Fibroblast of lung (primary cell): ENCODE results near the gene STXBP5. TPM values are rescaled to one million over a fixed set of nuclear protein-coding genes. Genes with fewer than 3 reads are reported as not detected.

Experiments
- DNase-seq, 2 donors: peaks; one replicate each; pipeline versions ENCODE4 v3.0.0 to v3.0.0-alpha.2; 2010; ENCODE audit warnings: low read depth in 2 of 2
- H2AFZ ChIP-seq: 2 replicates; pipeline ENCODE4 v1.5.1; 2012; ENCODE audit warnings: low read length, control low read depth, inconsistent platforms
- H3K27ac ChIP-seq: 2 replicates; pipeline ENCODE4 v1.5.1; 2011; ENCODE audit warnings: low read length, control low read depth; ENCODE audit not compliant: insufficient read depth
- H3K27me3 ChIP-seq: 2 replicates; pipeline ENCODE4 v1.5.1; 2011; ENCODE audit warnings: mild to moderate bottlenecking, low read length; ENCODE audit not compliant: control insufficient read depth, insufficient read depth
- H3K36me3 ChIP-seq: 2 replicates; pipeline ENCODE4 v1.5.1; 2011; ENCODE audit warnings: low read length; ENCODE audit not compliant: control insufficient read depth, insufficient read depth
- H3K4me1 ChIP-seq: 2 replicates; pipeline ENCODE4 v1.5.1; 2011; ENCODE audit warnings: low read length; ENCODE audit not compliant: control insufficient read depth, insufficient read depth; ENCODE audit errors: extremely low read depth
- H3K4me2 ChIP-seq: 2 replicates; pipeline ENCODE4 v1.5.1; 2011; ENCODE audit warnings: low read length, control low read depth; ENCODE audit not compliant: insufficient read depth; ENCODE audit errors: extremely low read depth
- H3K4me3 ChIP-seq, 4 experiments: fragments of 200-600 bp in 1 of 4; sonication (generic) in 1 of 4; replicated peaks in 1 of 4; 2 replicates each; pipeline ENCODE4 v1.5.1; 2011 to 2016; ENCODE audit warnings: low read length in 4 of 4, low read depth in 3 of 4, mild to moderate bottlenecking in 3 of 4, control low read depth in 2 of 4, inconsistent platforms in 1 of 4, mixed read lengths in 1 of 4; ENCODE audit not compliant: insufficient read depth in 1 of 4; ENCODE audit errors: control extremely low read depth in 1 of 4
- H3K79me2 ChIP-seq: 2 replicates; pipeline ENCODE4 v1.5.1; 2012; ENCODE audit warnings: mild to moderate bottlenecking, low read length, inconsistent platforms; ENCODE audit not compliant: control insufficient read depth, insufficient read depth
- H3K9ac ChIP-seq: 2 replicates; pipeline ENCODE4 v1.5.1; 2011; ENCODE audit warnings: mild to moderate bottlenecking, low read length, control low read depth; ENCODE audit not compliant: insufficient read depth
- H3K9me3 ChIP-seq: 2 replicates; pipeline ENCODE4 v1.5.1; 2012; ENCODE audit warnings: low read depth, low read length; ENCODE audit not compliant: control insufficient read depth, insufficient read depth
- H4K20me1 ChIP-seq: 2 replicates; pipeline ENCODE4 v1.5.1; 2011; ENCODE audit warnings: low read length; ENCODE audit not compliant: control insufficient read depth, insufficient read depth; ENCODE audit errors: extremely low read depth
- CTCF ChIP-seq, 2 donors: IDR thresholded peaks in 1 of 2; conservative IDR thresholded peaks in 1 of 2; 1 replicate in 1 of 2; 2 replicates in 1 of 2; pipeline ENCODE4 v1.5.1; 2011 to 2012; ENCODE audit warnings: low read length in 2 of 2, control low read depth in 1 of 2, inconsistent platforms in 1 of 2, low read depth in 1 of 2, mild to moderate bottlenecking in 1 of 2
- EZH2 ChIP-seq: IDR thresholded peaks from 2 replicates; pipeline ENCODE4 v1.5.1; 2012; ENCODE audit warnings: low read length, control low read depth, mild to moderate bottlenecking; ENCODE audit errors: missing control alignments
- polyA plus RNA-seq, 2 donors: library from polyadenylated mRNA; depleted of rRNA in 1 of 2; stranded (reverse) in 1 of 2; unstranded in 1 of 2; fragments of >200 nt; gene quantifications; 2 replicates each; pipeline ENCODE4 v1.2.1, GENCODE V29; 2011 to 2012; ENCODE audit warnings: missing spikeins in 1 of 2
- total RNA-seq: library from RNA; depleted of rRNA; stranded (reverse); fragments of >200 nt; gene quantifications from 2 replicates; pipeline ENCODE4 v1.2.1, GENCODE V29; 2014

STXBP5 gene
- total and polyA plus RNA-seq, 2 donors (not counting 1 experiment from before 2014, with no cell fraction given), result 27.6 to 90.7 TPM

DNA sequence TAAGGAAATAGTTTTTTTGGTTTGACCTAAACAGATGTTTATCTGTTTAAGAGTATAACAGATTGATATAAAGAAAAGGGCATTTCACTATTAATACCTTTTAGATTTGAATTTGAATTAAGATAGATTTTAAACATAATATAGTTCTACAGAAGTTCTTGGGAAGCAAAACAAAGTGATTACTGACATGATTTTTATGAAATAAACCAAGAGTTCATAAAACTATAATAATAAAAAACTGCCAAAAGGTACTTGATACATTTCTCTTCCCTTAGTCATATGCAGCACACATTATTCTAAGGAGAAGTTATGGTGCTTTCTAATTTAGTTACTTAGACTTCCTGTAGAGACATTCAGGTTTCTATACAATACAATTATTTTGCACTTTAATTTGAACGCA is 9.6 kb downstream of the STXBP5 start:
- no peak for DNase-seq
- no peaks in the 10 kb centered on the region for H3K9me3 ChIP-seq
- TF ChIP-seq CTCF (conservative IDR thresholded peaks at IDR 0.05 in 1 of 2, IDR thresholded peaks at IDR 0.05 in 1 of 2; ENCODE audit: low read depth in 1 of 2, low read length in 2 of 2) (no peak), EZH2 (no peak)
- H2AFZ ChIP-seq, result no peak overlapping the region
- peaks cover 35% of the 10 kb centered on the region for H3K79me2 ChIP-seq
- H3K4me2 ChIP-seq, result no peak overlapping the region
- H3K36me3 ChIP-seq, result no peaks in the 10 kb centered on the region
- no peaks in the 10 kb centered on the region for H3K27me3 ChIP-seq
- no peak overlapping the region for H3K27ac ChIP-seq
- H3K4me3 ChIP-seq, result no peak overlapping the region
- H3K4me1 ChIP-seq, result no peaks in the 10 kb centered on the region
- H4K20me1 ChIP-seq, result no peaks in the 10 kb centered on the region
- H3K9ac ChIP-seq, result no peak overlapping the region

DNA sequence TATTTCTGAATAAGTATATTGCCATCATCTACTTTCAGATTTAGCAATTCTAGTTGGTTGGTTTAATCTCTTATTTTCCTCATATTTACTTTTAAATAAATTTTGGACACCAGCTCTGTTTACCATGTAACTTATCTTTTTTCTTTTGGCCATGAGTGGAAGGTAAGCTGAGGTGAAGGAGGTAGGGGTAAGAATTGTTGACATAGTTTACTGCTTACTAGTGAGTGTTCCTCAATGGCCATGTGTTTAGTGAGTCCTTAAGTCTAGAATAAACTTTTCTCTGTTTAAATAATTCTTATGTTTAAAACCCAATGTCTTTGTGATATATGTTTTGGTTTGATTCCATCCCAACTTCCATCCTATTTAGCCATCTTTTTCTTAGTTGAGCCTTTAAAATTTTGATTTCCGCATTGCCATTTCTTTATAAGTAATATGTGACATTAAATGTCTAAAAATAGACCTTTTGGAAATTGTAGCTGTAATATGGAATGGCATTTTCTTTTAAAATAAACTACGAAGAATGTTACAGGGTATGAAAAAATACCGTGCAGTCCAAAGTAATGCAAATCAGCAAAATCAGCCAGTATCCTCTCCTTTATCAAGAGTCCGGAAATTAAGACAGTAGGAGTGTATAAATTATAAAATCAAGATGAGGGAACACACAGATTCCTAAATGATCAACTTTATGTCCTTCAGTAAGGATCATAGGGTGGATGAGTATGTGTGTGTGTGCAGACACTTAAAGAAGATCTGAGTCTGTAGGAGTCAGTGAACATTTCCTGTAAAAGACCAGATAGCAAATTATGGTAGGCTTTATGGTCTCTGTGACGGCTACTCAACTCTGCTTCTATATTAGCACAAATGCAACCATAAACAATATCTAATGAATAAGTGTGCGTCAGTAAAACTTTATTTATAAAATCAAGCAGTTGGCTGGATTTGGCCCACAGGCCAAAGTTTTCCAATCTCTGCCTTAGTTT is 10.3 kb downstream of the STXBP5 start:
- no peaks in the 10 kb centered on the region for H3K27me3 ChIP-seq
- H4K20me1 ChIP-seq, result no peaks in the 10 kb centered on the region
- no peak overlapping the region for H3K9ac ChIP-seq
- no peak for TF ChIP-seq CTCF (conservative IDR thresholded peaks at IDR 0.05 in 1 of 2, IDR thresholded peaks at IDR 0.05 in 1 of 2; ENCODE audit: low read depth in 1 of 2, low read length in 2 of 2)
- TF ChIP-seq EZH2, result no peak
- H3K27ac ChIP-seq, result no peak overlapping the region
- peaks cover 36% of the 10 kb centered on the region for H3K79me2 ChIP-seq
- no peak for DNase-seq
- no peak overlapping the region for H3K4me2 ChIP-seq
- peaks cover 1% of the 10 kb centered on the region for H3K36me3 ChIP-seq
- no peak overlapping the region for H2AFZ ChIP-seq
- H3K4me1 ChIP-seq, result no peaks in the 10 kb centered on the region
- no peak overlapping the region for H3K4me3 ChIP-seq
- H3K9me3 ChIP-seq, result no peaks in the 10 kb centered on the region

DNA sequence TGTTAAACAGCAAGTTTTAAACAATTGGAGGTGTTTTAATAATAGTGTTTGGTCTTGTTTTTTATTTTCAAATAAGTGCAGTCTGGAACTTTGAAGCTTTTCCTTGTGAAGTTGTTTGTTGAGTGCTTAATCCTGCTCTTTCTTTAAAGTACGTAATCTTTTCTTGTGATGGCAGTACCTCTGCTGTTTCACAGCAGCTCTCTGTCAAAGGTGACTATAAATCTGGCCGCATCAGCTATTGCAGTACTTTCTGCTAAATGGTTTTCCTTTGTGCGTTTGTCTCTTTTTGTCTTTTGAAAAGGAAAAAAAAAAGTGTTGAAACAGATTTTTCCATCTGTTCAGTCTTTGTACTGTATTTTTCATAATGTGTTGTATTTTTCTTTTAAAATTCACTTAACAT is 12.7 kb downstream of the STXBP5 start:
- H3K4me2 ChIP-seq, result no peak overlapping the region
- no peaks in the 10 kb centered on the region for H4K20me1 ChIP-seq
- peaks cover 33% of the 10 kb centered on the region for H3K79me2 ChIP-seq
- H3K9me3 ChIP-seq, result no peaks in the 10 kb centered on the region
- peaks cover 1% of the 10 kb centered on the region for H3K36me3 ChIP-seq
- H2AFZ ChIP-seq, result no peak overlapping the region
- no peak overlapping the region for H3K27ac ChIP-seq
- H3K4me3 ChIP-seq, result no peak overlapping the region
- TF ChIP-seq EZH2 (no peak), CTCF (conservative IDR thresholded peaks at IDR 0.05 in 1 of 2, IDR thresholded peaks at IDR 0.05 in 1 of 2; ENCODE audit: low read depth in 1 of 2, low read length in 2 of 2) (no peak)
- H3K4me1 ChIP-seq, result no peaks in the 10 kb centered on the region
- no peak overlapping the region for H3K9ac ChIP-seq
- peak in 1 of 2 donors; percentile 32 for DNase-seq
- H3K27me3 ChIP-seq, result no peaks in the 10 kb centered on the region
